HG02938 (cell line): ENCODE measurements around the gene PIGS.

Source experiments
- ATAC-seq: cut with Tn5 transposase; IDR thresholded peaks from one replicate; pipeline ENCODE4 v1.9.1; 2021; ENCODE audit warnings: mild to moderate bottlenecking, moderate library complexity; ENCODE audit not compliant: unreplicated experiment

The PIGS gene

DNA sequence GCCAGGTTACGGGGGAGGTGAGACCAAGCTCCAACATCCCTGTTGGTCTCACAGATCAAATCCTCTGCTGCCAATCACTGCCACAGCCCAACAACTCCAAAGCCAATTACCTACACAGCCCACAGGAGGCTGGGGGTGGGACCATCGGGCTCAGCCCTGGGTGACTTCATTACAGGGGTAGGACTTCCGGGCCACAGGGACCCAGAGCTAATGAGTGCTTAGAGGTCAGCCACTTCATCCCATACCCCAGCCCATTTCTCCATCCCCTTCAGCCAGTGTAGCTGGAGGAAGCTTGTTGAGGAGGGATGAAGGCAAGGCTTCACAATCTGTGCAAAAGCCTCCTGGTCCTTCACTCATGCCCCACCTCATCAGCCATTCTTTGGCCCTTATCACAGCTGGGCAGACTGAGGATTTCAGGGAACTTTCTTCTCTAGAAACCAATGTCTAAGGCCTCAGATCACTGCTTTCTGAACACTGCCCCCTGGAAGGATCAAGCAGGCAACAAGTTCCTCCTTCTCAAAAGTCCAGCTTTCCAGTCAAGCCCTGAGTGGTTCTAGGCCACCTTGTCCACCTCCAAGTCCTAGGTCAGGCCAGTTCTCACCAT is 59.4 kb downstream of the PIGS start:
- no peak for ATAC-seq

DNA sequence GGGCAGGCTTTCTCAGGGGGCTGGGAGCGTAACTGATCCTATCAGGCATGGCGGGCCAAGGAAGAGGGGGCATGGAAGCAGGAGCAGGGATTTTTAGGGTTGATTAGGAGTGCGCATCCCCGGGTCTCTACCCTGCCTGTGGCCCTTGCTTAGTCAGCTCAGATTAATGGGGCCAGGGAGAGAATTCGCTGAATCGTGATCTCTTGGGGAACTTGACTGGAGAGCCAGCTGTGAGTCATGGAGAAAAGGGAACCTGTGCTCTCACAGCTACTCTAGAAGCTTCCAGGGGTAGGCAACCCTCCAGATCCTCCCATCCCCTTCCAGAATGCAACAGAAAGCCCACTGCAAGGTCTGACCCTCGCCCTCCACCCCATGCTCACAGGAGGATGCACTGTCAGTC is 61.5 kb downstream of the PIGS start:
- no peak for ATAC-seq

GRCh38 chr17:28508211-28508724 is 63.1 kb downstream of the PIGS start:
- no peak for ATAC-seq

GRCh38 chr17:28507567-28508203 is 63.6 kb downstream of the PIGS start:
- ATAC-seq, result no peak

DNA sequence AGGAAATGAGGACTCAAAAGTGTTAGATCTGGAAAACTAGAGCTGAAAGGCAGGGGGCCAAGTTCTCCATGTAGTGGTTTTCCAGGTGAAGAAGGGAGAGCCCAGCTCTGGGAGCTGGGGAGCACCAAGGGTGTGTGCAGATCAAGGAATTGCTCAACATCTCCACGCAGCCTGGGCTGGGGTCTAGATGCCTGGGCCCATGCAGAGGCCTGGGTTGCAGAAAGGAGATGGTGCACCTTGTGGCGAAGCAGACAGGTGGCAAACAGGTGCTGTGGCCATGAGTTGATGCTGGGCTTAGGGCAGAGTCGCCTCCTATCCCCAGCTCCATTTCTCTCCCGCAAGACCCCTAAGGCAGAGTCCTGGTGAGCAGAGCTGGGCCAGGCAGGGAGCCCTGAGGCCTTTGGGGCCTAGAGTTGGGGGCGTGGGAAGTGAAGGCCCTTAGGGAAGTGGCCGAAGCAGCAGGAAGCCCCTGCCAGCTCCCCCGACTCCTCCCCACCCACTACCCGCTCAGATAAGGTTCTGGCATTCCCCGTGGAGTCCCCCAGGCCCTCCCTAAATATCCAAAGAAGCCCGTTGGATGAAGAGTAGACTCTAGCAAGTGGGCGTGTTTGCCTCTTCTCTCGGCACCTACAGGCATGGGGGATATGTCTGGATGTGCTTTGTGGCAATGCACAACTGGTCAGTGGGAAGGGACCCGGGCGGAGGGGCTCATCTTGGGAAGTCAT is 64.4 kb downstream of the PIGS start:
- ATAC-seq, result no peak

DNA sequence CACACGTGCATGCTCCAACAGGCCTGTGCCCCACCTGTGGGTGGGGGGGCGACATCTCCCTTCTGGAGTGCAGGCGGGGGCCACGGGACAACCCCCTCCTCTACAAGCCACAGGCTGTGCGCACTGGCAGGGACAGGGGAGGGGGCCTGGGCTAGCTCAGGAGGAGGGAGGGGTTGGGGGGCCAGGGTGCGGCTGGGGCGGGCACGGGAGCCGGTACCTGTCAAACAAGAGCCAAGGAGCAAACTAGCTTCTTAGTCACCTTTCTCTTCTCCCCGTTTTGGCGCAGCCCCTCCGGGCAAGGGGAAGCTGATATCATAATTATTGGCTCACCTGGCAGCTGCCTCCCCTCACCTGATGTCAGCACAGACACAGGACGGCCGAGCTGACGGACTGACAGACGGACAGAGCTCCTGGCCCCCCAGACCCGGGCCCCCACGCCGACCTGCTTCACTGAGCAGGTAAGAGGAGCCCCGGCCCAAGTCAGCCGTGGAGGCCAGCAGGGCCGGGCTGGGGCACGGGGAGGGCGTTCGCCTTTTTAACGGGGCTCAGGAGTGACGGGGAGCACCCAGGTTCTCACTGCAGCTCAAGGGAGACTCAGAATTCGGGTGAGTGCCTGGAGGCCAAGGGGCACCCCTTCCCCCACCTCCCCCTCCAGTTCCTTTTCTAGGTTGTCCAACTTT is 65.2 kb downstream of the PIGS start, which contains the start of gene FOXN1:
TSS of gene FOXN1 (plus strand) at position 363 of the 680 bp plus-strand sequence. CDS start 17,622 bp downstream, outside the sequence.
- ATAC-seq, result no peak

- ATAC-seq, result no peak
Measured at GRCh38 chr17:28503420-28503819, 67.9 kb downstream of the PIGS start.
